KMS-11 (cell line): Measurements from ENCODE around the gene GXYLT2.

Experiments
- H2AFZ ChIP-seq: fragments of 200-600 bp; sonication (generic); 2 replicates; pipeline ENCODE4 v1.6.1; 2016; ENCODE audit warnings: antibody characterized with exemption, mixed run types, low read depth
- H3K27ac ChIP-seq: fragments of 200-600 bp; sonication (generic); 2 replicates; pipeline ENCODE4 v1.6.1; 2016; ENCODE audit warnings: mild to moderate bottlenecking, mixed run types
- H3K27me3 ChIP-seq: fragments of 200-600 bp; sonication (generic); 2 replicates; pipeline ENCODE4 v1.6.1; 2017; ENCODE audit warnings: mild to moderate bottlenecking, low read depth, mixed run types, moderate library complexity; ENCODE audit not compliant: insufficient read depth
- H3K36me3 ChIP-seq: fragments of 200-600 bp; sonication (generic); 2 replicates; pipeline ENCODE4 v1.6.1; 2017; ENCODE audit warnings: mild to moderate bottlenecking, mixed run types; ENCODE audit not compliant: insufficient read depth
- H3K4me1 ChIP-seq: fragments of 200-600 bp; sonication (generic); 2 replicates; pipeline ENCODE4 v1.6.1; 2016; ENCODE audit warnings: mild to moderate bottlenecking, low read depth, mixed run types; ENCODE audit not compliant: poor library complexity, severe bottlenecking
- H3K4me2 ChIP-seq: fragments of 200-600 bp; sonication (generic); 2 replicates; pipeline ENCODE4 v1.7.0; 2016; ENCODE audit warnings: mild to moderate bottlenecking, mixed run types
- H3K4me3 ChIP-seq: fragments of 200-600 bp; sonication (generic); IDR thresholded peaks from 2 replicates; pipeline ENCODE4 v1.6.1; 2017; ENCODE audit warnings: low read depth, low read length, mixed read lengths; ENCODE audit not compliant: insufficient read depth
- H3K79me2 ChIP-seq: fragments of 200-600 bp; sonication (generic); 2 replicates; pipeline ENCODE4 v1.6.1; 2016; ENCODE audit warnings: low read depth, mixed run types; ENCODE audit not compliant: insufficient read depth
- H3K9ac ChIP-seq: fragments of 200-600 bp; sonication (generic); 2 replicates; pipeline ENCODE4 v1.6.1; 2016; ENCODE audit warnings: mild to moderate bottlenecking, mixed run types
- H4K20me1 ChIP-seq: fragments of 200-600 bp; sonication (generic); 2 replicates; pipeline ENCODE4 v1.6.1; 2016; ENCODE audit warnings: mild to moderate bottlenecking, mixed run types; ENCODE audit not compliant: insufficient read depth
- CTCF ChIP-seq: fragments of 200-600 bp; sonication (generic); conservative IDR thresholded peaks from 2 replicates; pipeline ENCODE4 v1.6.1; 2017; ENCODE audit warnings: low read depth, mild to moderate bottlenecking, antibody characterized with exemption, low read length, moderate library complexity, mixed read lengths

GXYLT2 gene

GRCh38 chr3:72901840-72902239 lies 14.0 kb downstream of the GXYLT2 start:
- Histone ChIP-seq H2AFZ (no peak overlapping the region), H3K27me3 (no peaks in the 10 kb centered on the region), H3K27ac (no peak overlapping the region), H3K9ac (no peak overlapping the region), H3K36me3 (no peaks in the 10 kb centered on the region), H3K79me2 (no peaks in the 10 kb centered on the region), H3K4me2 (no peak overlapping the region), H3K4me3 (no peak overlapping the region), H4K20me1 (no peaks in the 10 kb centered on the region), H3K4me1 (no peaks in the 10 kb centered on the region)
- no peak for TF ChIP-seq CTCF

- no peak overlapping the region for H3K4me3 ChIP-seq
- no peak overlapping the region for H3K27ac ChIP-seq
- H3K4me2 ChIP-seq: no peak overlapping the region
- H2AFZ ChIP-seq: no peak overlapping the region
- no peak overlapping the region for H3K9ac ChIP-seq
- TF ChIP-seq CTCF: no peak
- H3K27me3 ChIP-seq: no peaks in the 10 kb centered on the region
- no peaks in the 10 kb centered on the region for H3K4me1 ChIP-seq
- H3K79me2 ChIP-seq: no peaks in the 10 kb centered on the region
- H4K20me1 ChIP-seq: no peaks in the 10 kb centered on the region
- no peaks in the 10 kb centered on the region for H3K36me3 ChIP-seq
Observed at GRCh38 chr3:72903004-72903403, 15.2 kb downstream of the GXYLT2 start.

- no peak overlapping the region for H3K9ac ChIP-seq
Observed at GRCh38 chr3:72904163-72904562, 16.3 kb downstream of the GXYLT2 start.

GRCh38 chr3:72906154-72906553 lies 18.3 kb downstream of the GXYLT2 start:
- no peaks in the 10 kb centered on the region for H3K4me1 ChIP-seq
- H3K4me3 ChIP-seq: no peak overlapping the region
- no peak overlapping the region for H3K4me2 ChIP-seq
- no peaks in the 10 kb centered on the region for H3K79me2 ChIP-seq
- no peak for TF ChIP-seq CTCF
- no peak overlapping the region for H2AFZ ChIP-seq
- H4K20me1 ChIP-seq: no peaks in the 10 kb centered on the region
- no peak overlapping the region for H3K9ac ChIP-seq
- H3K36me3 ChIP-seq: no peaks in the 10 kb centered on the region
- no peak overlapping the region for H3K27ac ChIP-seq
- H3K27me3 ChIP-seq: no peaks in the 10 kb centered on the region

More at GRCh38 chr3:72904163-72904562, 16.3 kb downstream of the GXYLT2 start:
- no peaks in the 10 kb centered on the region for H3K36me3 ChIP-seq
- no peak overlapping the region for H3K27ac ChIP-seq
- no peak overlapping the region for H2AFZ ChIP-seq
- TF ChIP-seq CTCF: no peak
- no peaks in the 10 kb centered on the region for H3K79me2 ChIP-seq
- H3K4me1 ChIP-seq: no peaks in the 10 kb centered on the region
- no peaks in the 10 kb centered on the region for H4K20me1 ChIP-seq
- no peaks in the 10 kb centered on the region for H3K27me3 ChIP-seq
- no peak overlapping the region for H3K4me3 ChIP-seq
- H3K4me2 ChIP-seq: no peak overlapping the region
